Endodermal cell (in vitro differentiated cells): ENCODE measurements around the gene GAB2. TPM values are rescaled to one million over a fixed set of nuclear protein-coding genes. Genes with fewer than 3 reads are reported as not detected.
A peak's percentile ranks its signal among the peaks of the same experiment; 100 is the strongest.

Source experiments
- DNase-seq: peaks from one replicate; pipeline ENCODE4 v3.0.0-alpha.2; 2017
- H3K27ac ChIP-seq: 2 replicates; pipeline ENCODE4 v1.5.1; 2013; ENCODE audit warnings: mild to moderate bottlenecking, low read depth, low read length, moderate library complexity
- H3K27me3 ChIP-seq: 2 replicates; pipeline ENCODE4 v1.6.1; 2013; ENCODE audit warnings: mild to moderate bottlenecking, low read length, moderate library complexity; ENCODE audit not compliant: insufficient read depth, control insufficient read depth, poor library complexity, severe bottlenecking
- H3K36me3 ChIP-seq: 2 replicates; pipeline ENCODE4 v1.7.0; 2013; ENCODE audit warnings: mild to moderate bottlenecking, low read length, moderate library complexity; ENCODE audit not compliant: control insufficient read depth, insufficient read depth
- H3K4me1 ChIP-seq: one replicate; pipeline ENCODE4 v1.7.0; 2013; ENCODE audit warnings: low read length; ENCODE audit not compliant: control insufficient read depth, insufficient read depth
- H3K4me3 ChIP-seq: 2 replicates; pipeline ENCODE4 v1.5.1; 2013; ENCODE audit warnings: mild to moderate bottlenecking, low read length, moderate library complexity
- H3K9ac ChIP-seq: 2 replicates; pipeline ENCODE4 v1.6.1; 2013; ENCODE audit warnings: mild to moderate bottlenecking, low read length, moderate library complexity; ENCODE audit not compliant: poor library complexity, severe bottlenecking; ENCODE audit errors: extremely low read depth
- H3K9me3 ChIP-seq: 2 replicates; pipeline ENCODE4 v1.6.1; 2013; ENCODE audit warnings: mild to moderate bottlenecking, low read length, moderate library complexity; ENCODE audit not compliant: control insufficient read depth
- H3K27ac Mint-ChIP-seq: 2 replicates; pipeline ENCODE4 v1.8.0; 2020; ENCODE audit warnings: mixed read lengths
- H3K27me3 Mint-ChIP-seq: 2 replicates; pipeline ENCODE4 v1.8.0; 2021; ENCODE audit warnings: mild to moderate bottlenecking, mixed read lengths; ENCODE audit not compliant: insufficient read depth
- H3K36me3 Mint-ChIP-seq: 2 replicates; pipeline ENCODE4 v1.8.0; 2020; ENCODE audit warnings: low read depth, mixed read lengths
- H3K4me1 Mint-ChIP-seq: 2 replicates; pipeline ENCODE4 v1.8.0; 2020; ENCODE audit warnings: mixed read lengths
- H3K4me3 Mint-ChIP-seq: 2 replicates; pipeline ENCODE4 v1.8.0; 2020; ENCODE audit warnings: mild to moderate bottlenecking, moderate library complexity, mixed read lengths
- H3K9me3 Mint-ChIP-seq: 2 replicates; pipeline ENCODE4 v1.8.0; 2020; ENCODE audit warnings: mild to moderate bottlenecking, mixed read lengths
- WGBS, 2 experiments: methylation state at CpG; one replicate each; pipeline versions ENCODE4 v1.1.5 to v1.1.7; 2013; ENCODE audit warnings: missing lambda C conversion rate in 2 of 2, mixed read lengths in 1 of 2; ENCODE audit not compliant: insufficient coverage in 1 of 2, insufficient read length in 1 of 2; 5-methylcytosine and 5-hydroxymethylcytosine counted together
- total RNA-seq, 2 donors: library from RNA; stranded (reverse); fragmentation: NEBNext Ultra II Directional in 1 of 2; extraction: Animal tissue kit (Norgen Biotek cat#: 25700) in 1 of 2; gene quantifications; 2 replicates in 1 of 2; 3 replicates in 1 of 2; pipeline ENCODE4 v1.2.1, GENCODE V29; 2021
- TF ChIP-seq, protein P1 (sequence below): fragments of 200-600 bp; sonication (generic); conservative IDR thresholded peaks from 2 replicates; pipeline ENCODE4 v1.5.0; 2021; ENCODE audit warnings: antibody characterized with exemption, mild to moderate bottlenecking

GAB2 gene
- total RNA-seq, 2 donors from 2014 or later = 26.9 to 62.8 TPM

DNA sequence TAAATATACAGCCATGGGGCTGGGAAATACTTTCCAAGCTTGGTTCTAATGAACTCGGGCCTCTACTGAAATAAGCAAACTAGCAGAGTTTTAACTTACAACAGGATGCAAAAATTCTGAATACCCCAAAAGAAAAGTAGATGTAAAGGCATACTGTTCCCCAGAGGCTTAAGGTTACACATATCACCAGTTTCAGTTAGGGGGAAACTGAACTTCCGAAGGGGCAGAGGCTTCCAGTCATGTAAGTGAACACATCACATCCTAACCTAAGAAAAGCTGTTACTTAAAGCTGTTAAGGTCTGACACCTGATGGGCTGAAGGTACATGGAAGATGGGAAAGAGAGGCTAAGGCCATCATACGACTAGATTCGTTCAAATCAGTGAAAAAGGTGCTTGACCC, 2.3 kb downstream of the GAB2 start:
- Mint-ChIP-seq H3K9me3 (peaks cover 4% of the 10 kb centered on the region), H3K36me3 (peaks cover 15% of the 10 kb centered on the region), H3K27ac (no peak overlapping the region), H3K27me3 (peaks cover 20% of the 10 kb centered on the region), H3K4me1 (peaks cover 36% of the 10 kb centered on the region), H3K4me3 (no peak overlapping the region)
- H3K9ac ChIP-seq = no peak overlapping the region
- H3K4me1 ChIP-seq = no peaks in the 10 kb centered on the region
- TF ChIP-seq, protein P1, sequence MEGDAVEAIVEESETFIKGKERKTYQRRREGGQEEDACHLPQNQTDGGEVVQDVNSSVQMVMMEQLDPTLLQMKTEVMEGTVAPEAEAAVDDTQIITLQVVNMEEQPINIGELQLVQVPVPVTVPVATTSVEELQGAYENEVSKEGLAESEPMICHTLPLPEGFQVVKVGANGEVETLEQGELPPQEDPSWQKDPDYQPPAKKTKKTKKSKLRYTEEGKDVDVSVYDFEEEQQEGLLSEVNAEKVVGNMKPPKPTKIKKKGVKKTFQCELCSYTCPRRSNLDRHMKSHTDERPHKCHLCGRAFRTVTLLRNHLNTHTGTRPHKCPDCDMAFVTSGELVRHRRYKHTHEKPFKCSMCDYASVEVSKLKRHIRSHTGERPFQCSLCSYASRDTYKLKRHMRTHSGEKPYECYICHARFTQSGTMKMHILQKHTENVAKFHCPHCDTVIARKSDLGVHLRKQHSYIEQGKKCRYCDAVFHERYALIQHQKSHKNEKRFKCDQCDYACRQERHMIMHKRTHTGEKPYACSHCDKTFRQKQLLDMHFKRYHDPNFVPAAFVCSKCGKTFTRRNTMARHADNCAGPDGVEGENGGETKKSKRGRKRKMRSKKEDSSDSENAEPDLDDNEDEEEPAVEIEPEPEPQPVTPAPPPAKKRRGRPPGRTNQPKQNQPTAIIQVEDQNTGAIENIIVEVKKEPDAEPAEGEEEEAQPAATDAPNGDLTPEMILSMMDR = no peak
- no peak overlapping the region for H3K27ac ChIP-seq
- H3K4me3 ChIP-seq = peak overlapping the region; percentile 93
- H3K36me3 ChIP-seq = peaks cover 19% of the 10 kb centered on the region
- peaks cover 14% of the 10 kb centered on the region for H3K9me3 ChIP-seq
- DNase-seq = no peak
- WGBS, 2 experiments = 87 to 91% methylated on average over 1 to 4 of the region's 4 CpGs
- no peaks in the 10 kb centered on the region for H3K27me3 ChIP-seq

DNA sequence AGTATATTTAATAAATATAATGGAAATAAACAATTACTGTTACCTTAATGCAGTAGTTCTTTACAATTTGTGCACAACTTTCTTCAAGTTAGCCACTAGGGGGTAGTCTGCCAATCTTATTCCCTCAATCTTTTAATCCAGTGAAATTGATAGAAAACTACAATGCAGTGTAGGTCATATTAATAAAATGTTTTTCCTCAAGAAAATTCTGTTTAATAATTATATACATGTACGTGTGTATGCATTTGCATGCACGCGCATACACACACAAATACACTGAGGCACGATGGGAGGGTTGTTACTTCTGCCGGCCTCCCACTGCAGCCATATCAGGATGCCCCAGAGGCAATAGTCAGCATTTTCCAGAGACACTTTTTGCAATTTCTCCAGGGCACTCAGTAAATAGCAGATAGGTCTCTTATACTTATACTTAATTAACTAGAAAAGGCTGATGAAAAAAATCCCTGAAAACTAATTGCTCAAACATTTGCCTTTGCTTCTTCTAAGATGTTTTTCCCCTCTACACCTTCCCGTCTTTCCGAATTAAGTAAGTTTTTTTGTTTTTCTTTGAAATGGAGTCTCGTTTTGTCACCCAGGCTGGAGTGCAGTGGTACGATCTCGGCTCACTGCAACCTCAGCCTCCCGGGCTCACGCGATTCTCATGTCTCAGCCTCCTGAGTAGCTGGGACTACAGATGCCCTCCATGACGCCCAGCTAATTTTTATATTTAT, 3.1 kb downstream of the GAB2 start:
- Mint-ChIP-seq H3K4me1 (peaks cover 30% of the 10 kb centered on the region), H3K4me3 (no peak overlapping the region), H3K27ac (no peak overlapping the region), H3K9me3 (peaks cover 11% of the 10 kb centered on the region), H3K27me3 (peaks cover 15% of the 10 kb centered on the region), H3K36me3 (peaks cover 18% of the 10 kb centered on the region)
- Histone ChIP-seq H3K9me3 (peaks cover 22% of the 10 kb centered on the region), H3K36me3 (peaks cover 27% of the 10 kb centered on the region), H3K4me1 (no peaks in the 10 kb centered on the region), H3K27me3 (no peaks in the 10 kb centered on the region), H3K27ac (no peak overlapping the region), H3K9ac (no peak overlapping the region), H3K4me3 (peak overlapping the region; percentile 93)
- no peak for DNase-seq
- 92 to 96% methylated on average over 6 to 14 of the region's 14 CpGs for WGBS, 2 experiments
- TF ChIP-seq, protein P1 = peak; percentile 84

DNA sequence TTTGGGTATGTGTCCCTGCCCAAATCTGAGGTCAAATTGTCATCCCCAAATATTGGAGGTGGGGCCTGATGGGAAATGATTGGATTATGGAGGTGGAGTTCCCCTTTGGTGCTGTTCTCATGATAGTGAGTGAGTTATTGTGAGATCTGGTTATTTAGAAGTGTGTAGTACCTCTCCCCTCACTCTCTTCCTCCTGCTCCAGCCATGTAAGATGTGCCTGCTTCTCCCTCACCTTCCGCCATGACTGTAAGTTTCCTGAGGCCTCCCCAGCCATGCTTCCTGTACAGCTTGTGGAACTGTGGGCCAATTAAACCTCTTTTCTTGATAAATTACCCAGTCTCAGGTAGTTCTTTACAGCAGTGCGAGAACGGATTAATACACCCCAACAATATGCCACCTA, 9.0 kb downstream of the GAB2 start:
- Histone ChIP-seq H3K9ac (no peak overlapping the region), H3K36me3 (peaks cover 58% of the 10 kb centered on the region), H3K4me3 (no peak overlapping the region), H3K9me3 (peaks cover 36% of the 10 kb centered on the region), H3K27ac (no peak overlapping the region), H3K4me1 (no peaks in the 10 kb centered on the region), H3K27me3 (no peaks in the 10 kb centered on the region)
- Mint-ChIP-seq H3K4me3 (no peak overlapping the region), H3K9me3 (peaks cover 34% of the 10 kb centered on the region), H3K27ac (no peak overlapping the region), H3K4me1 (peaks cover 2% of the 10 kb centered on the region), H3K36me3 (peaks cover 44% of the 10 kb centered on the region), H3K27me3 (no peaks in the 10 kb centered on the region)
- no peak for DNase-seq
- TF ChIP-seq, protein P1 = no peak
- WGBS, 2 experiments = 100% methylated on average over 2 of the region's 3 CpGs; no CpG with 5 or more reads in 1 of the 2 experiments
